ES-I3 (cell line): Measurements from ENCODE around the gene TTC31.

ENCODE experiments used
- H3K36me3 ChIP-seq: 2 replicates; pipeline ENCODE4 v1.6.1; 2013; ENCODE audit warnings: mild to moderate bottlenecking, low read length, control low read depth, moderate library complexity; ENCODE audit not compliant: insufficient read depth
- H3K4me1 ChIP-seq: 2 replicates; pipeline ENCODE4 v1.6.1; 2013; ENCODE audit warnings: mild to moderate bottlenecking, control low read depth, low read length; ENCODE audit not compliant: insufficient read depth
- H3K9ac ChIP-seq: 2 replicates; pipeline ENCODE4 v1.6.1; 2013; ENCODE audit warnings: low read depth, mild to moderate bottlenecking, low read length, moderate library complexity
- H3K9me3 ChIP-seq: 2 replicates; pipeline ENCODE4 v1.6.1; 2013; ENCODE audit warnings: mild to moderate bottlenecking, low read length, moderate library complexity; ENCODE audit not compliant: control insufficient read depth, insufficient read depth

Gene TTC31

DNA sequence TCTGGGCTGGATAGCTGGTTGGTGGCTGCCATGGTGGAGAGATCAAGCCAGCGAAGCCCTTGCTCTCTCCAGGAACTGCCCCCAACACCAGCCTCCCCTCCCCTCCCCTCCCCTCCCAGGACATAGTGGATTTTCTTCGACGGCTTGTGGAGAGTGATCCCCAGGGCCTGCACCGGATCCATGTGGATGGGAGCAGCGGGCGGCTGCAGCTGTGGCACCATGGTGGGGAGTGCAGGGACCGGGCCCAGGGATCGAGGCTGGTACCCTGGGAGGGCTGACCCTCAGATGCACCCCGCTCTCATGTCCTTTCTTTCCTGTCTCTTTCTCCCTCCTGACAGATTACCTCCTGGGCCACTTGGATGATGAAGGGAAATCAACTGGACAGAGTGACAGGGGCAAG is 7.0 kb downstream of the TTC31 start:
- Histone ChIP-seq H3K9ac (no peak overlapping the region), H3K4me1 (no peaks in the 10 kb centered on the region), H3K36me3 (0 out of 2 replicates have a peak, but pooled peaks cover 9% of the 10 kb centered on the region), H3K9me3 (no peaks in the 10 kb centered on the region)

DNA sequence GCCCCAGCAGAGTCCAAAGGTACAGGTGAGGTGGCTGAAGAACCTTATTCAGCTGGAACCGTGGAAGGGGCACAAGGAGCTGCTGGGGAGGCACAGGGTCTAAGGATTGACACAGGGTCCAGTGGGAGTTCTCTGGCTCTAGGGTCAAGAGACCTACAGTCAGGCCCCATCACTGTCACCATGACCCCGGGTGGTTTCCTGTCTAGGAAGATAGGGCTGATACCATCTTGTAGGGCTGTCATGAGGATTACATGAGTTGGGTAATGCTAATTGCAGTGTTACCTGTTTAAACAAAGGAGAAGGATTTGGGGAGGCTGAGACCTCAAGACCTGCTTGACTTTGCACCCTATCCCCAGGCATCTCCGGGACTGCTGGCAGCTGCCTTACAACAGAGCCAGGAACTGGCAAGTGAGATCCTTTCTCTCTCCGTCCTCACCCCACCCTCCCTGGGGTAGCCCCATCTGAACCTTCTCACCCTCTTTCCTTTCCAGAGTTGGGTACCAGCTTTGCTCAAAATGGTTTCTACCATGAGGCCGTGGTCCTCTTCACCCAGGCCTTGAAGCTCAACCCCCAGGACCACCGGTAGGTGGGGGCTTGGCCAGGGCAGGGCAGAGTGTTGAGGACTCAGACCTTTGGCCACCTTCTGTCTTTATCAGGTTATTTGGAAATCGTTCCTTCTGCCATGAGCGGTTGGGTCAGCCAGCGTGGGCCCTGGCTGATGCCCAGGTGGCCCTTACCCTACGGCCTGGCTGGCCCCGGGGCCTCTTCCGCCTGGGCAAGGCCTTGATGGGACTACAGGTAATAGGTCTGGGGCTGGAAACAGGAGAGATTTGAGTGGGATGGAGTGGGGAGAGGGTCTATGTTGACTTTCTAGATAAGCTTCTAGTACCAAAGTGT is 9.0 kb downstream of the TTC31 start:
- no peaks in the 10 kb centered on the region for H3K9me3 ChIP-seq
- H3K4me1 ChIP-seq, result no peaks in the 10 kb centered on the region
- no peak overlapping the region for H3K9ac ChIP-seq
- H3K36me3 ChIP-seq, result 0 out of 2 replicates have a peak, but pooled peaks cover 9% of the 10 kb centered on the region

DNA sequence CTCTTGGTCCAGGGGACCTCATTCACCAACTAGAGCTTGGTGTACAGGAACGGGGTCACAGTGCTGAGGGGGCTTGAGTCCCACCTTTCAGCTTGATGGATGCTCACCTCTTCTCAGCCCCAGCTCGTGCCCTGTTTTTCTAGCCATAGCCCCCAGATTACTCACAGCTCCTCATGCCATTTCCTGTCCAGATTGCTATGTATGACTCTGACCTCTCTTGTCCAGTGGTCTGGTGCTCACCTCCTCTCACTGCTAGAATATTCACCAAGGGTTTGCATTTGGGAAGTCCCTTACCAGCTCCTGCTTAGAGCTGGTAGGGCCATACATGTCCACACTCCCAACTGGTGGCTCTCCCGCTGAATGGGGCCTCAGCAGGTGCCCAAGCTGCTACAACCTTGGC is 10.7 kb downstream of the TTC31 start:
- Histone ChIP-seq H3K36me3 (0 out of 2 replicates have a peak, but pooled peaks cover 9% of the 10 kb centered on the region), H3K9ac (no peak overlapping the region), H3K4me1 (no peaks in the 10 kb centered on the region), H3K9me3 (no peaks in the 10 kb centered on the region)

DNA sequence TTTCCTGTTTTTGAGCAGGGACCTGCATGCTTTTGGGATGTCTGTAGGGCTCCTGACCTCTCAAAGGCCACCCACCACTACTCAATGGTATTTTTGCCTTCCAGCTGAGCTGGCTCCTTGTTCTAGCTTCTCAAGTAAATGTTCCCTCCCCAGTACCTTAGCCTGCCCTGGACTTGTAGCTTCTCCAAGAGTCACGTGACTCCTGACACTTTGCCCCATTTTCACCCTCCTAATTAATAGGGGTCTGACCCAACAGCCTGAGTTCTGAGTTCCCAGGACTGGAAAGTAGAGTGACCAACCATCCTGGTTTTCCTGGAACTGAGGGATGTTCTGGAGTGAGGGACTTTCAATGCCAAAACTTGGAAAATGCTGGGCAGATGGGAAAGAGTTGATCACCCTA is 12.6 kb downstream of the TTC31 start:
- Histone ChIP-seq H3K4me1 (no peaks in the 10 kb centered on the region), H3K9me3 (no peaks in the 10 kb centered on the region), H3K36me3 (0 out of 2 replicates have a peak, but pooled peaks cover 9% of the 10 kb centered on the region)

GRCh38 chr2:74496997-74497776 is 14.3 kb downstream of the TTC31 start:
- H3K36me3 ChIP-seq, result 0 out of 2 replicates have a peak, but pooled peaks cover 2% of the 10 kb centered on the region
- peaks cover 4% of the 10 kb centered on the region; the same call in 1 of the 2 replicates for H3K4me1 ChIP-seq
- peak overlapping the region; percentile 53; the same call in 1 of the 2 replicates for H3K9ac ChIP-seq
- no peaks in the 10 kb centered on the region for H3K9me3 ChIP-seq

More for the DNA sequence above, 12.6 kb downstream of the TTC31 start:
- no peak overlapping the region for H3K9ac ChIP-seq

- Histone ChIP-seq H3K9ac (peak overlapping the region; percentile 53), H3K9me3 (no peaks in the 10 kb centered on the region), H3K4me1 (peaks cover 4% of the 10 kb centered on the region; the same call in 1 of the 2 replicates), H3K36me3 (no peaks in the 10 kb centered on the region)
Measured at GRCh38 chr2:74497777-74498499, 15.1 kb downstream of the TTC31 start.

DNA sequence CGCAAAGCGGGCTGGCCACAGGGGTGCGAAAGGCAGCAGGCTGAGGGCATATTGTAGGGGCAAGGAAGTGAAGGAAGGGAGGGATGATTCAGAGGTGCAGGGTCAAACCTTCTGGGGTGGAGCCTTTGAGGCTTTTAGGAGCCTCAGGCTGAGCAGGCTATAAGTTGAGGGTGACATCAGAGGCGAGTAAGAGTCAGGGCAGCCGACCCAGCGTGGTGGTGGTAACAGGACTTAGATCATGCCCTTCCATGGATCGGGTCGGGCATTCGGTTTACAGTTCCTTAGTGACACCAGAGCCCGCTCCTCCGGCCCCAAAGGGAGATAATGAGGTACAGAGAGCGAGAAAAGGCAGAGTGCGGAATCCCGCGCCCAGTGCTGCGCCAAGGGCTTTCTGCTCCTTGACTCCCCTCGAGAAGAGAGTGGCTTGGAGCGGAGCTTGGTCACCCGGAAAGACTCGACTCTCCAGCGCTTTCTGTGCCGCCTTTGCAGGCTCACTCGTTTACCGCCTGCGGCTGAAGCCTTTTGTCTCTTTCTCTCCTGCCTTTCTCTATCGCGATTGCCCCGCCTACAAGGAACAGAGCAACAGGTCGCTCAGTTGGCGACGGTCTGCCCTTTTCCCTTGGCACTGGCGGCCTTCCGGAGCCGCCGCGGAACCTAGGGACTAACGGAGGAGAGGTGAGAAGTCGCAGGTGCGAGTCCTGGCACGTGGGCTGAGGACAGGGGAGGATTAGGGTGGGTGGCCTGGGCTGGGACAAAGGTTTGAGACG is 15.8 kb downstream of the TTC31 start:
- H3K9ac ChIP-seq, result peak overlapping the region; percentile 53
- H3K9me3 ChIP-seq, result no peaks in the 10 kb centered on the region
- H3K4me1 ChIP-seq, result peaks cover 4% of the 10 kb centered on the region; the same call in 1 of the 2 replicates
- no peaks in the 10 kb centered on the region for H3K36me3 ChIP-seq

GRCh38 chr2:74499267-74499939 is 16.5 kb downstream of the TTC31 start, which contains the start of gene LBX2:
LBX2 (minus strand) TSS chr2:74499603; CDS start chr2:74499537, 66 bp downstream.
- no peaks in the 10 kb centered on the region for H3K36me3 ChIP-seq
- H3K9ac ChIP-seq, result peak within 1 kb of the TSS; percentile 53
- no peaks in the 10 kb centered on the region for H3K9me3 ChIP-seq
- peaks cover 4% of the 10 kb centered on the region; the same call in 1 of the 2 replicates for H3K4me1 ChIP-seq

DNA sequence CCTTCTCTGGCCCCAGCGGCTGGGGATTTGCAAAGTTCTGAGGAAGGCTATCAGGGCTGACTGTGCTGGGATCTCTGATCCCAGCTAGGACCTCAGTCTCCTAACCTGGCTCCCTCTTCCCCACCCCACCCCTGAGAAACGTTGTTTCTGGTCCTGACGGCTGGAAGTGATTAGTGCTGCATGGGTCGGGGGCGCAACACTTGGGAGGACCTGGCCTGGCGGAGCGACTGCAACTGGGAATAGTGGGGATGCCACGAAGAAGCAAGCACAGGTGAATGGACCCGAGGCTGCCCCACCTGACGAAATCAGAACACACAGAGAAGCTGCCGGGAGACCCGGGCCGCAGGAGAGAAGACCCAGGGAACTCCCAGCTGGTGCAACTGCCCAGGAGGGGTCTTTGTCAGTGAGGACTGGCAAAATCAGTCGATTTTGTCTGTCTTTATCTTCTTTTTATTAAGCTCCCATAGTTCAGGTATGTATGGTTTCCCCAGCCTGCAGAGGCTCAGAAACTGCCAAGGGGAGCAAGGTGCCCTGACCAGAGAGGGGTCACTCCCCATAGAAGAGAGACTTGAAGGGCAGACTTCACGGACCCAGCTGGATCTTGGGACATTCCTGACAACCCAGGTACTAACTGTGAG is 17.2 kb downstream of the TTC31 start:
- no peaks in the 10 kb centered on the region for H3K36me3 ChIP-seq
- H3K4me1 ChIP-seq, result peaks cover 4% of the 10 kb centered on the region; the same call in 1 of the 2 replicates
- peak overlapping the region; percentile 53; the same call in 1 of the 2 replicates for H3K9ac ChIP-seq
- no peaks in the 10 kb centered on the region for H3K9me3 ChIP-seq

- peaks cover 4% of the 10 kb centered on the region; the same call in 1 of the 2 replicates for H3K4me1 ChIP-seq
- H3K9me3 ChIP-seq, result no peaks in the 10 kb centered on the region
- no peak overlapping the region for H3K9ac ChIP-seq
- H3K36me3 ChIP-seq, result 0 out of 2 replicates have a peak, but pooled peaks cover 2% of the 10 kb centered on the region
Measured at GRCh38 chr2:74500578-74500946, 17.7 kb downstream of the TTC31 start.

- H3K4me1 ChIP-seq, result peaks cover 4% of the 10 kb centered on the region; the same call in 1 of the 2 replicates
- 0 out of 2 replicates have a peak, but pooled peaks cover 5% of the 10 kb centered on the region for H3K36me3 ChIP-seq
- no peaks in the 10 kb centered on the region for H3K9me3 ChIP-seq
- H3K9ac ChIP-seq, result peak overlapping the region; percentile 73; the same call in 1 of the 2 replicates
Measured at GRCh38 chr2:74501335-74502071, 18.6 kb downstream of the TTC31 start.

GRCh38 chr2:74502147-74502719 is 19.4 kb downstream of the TTC31 start:
- peak overlapping the region; percentile 73 for H3K9ac ChIP-seq
- H3K4me1 ChIP-seq, result peaks cover 4% of the 10 kb centered on the region; the same call in 1 of the 2 replicates

More at GRCh38 chr2:74502147-74502719, 19.4 kb downstream of the TTC31 start:
- 0 out of 2 replicates have a peak, but pooled peaks cover 5% of the 10 kb centered on the region for H3K36me3 ChIP-seq
- no peaks in the 10 kb centered on the region for H3K9me3 ChIP-seq
